ENCODE measurements around the gene GRK6.

Gene GRK6

DNA sequence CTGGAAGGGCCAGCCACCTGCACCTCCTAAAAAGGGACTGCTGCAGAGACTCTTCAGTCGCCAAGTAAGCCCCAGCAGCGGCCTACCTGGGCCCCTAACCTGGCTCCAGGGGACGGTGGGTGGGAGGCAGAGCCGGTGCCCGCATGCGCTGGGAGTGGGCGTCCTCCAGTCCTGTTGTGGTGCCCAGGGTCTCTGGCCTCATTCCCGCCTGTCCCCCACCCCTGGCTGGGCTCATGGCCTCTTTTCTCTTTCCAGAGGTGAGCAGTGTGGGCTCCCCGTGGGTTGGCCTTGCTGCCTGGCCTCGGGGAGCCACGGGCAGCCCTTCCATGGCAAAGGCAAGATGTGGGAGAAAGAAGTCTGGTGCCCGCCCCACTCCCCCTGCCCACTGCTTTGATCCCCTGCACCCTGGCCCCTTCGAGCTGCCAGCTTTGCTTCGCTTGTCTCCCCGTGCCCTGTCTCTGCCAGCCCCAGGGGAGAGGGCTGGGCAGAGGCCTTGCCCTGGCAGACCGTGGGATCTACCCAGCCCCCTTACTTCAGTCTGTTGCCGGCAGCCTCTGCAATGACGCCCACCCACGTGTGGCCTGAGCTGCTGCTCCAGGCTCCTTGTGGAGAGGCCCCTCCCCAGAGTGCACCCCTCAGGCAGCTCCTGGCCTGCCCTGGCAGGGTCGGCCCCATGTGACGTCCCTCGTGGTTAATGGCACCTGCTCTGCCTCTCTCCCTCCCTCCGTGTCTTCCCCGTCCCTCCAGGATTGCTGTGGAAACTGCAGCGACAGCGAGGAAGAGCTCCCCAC lies 14.7 kb downstream of the GRK6 start:
- DNase-seq = no peak

DNA sequence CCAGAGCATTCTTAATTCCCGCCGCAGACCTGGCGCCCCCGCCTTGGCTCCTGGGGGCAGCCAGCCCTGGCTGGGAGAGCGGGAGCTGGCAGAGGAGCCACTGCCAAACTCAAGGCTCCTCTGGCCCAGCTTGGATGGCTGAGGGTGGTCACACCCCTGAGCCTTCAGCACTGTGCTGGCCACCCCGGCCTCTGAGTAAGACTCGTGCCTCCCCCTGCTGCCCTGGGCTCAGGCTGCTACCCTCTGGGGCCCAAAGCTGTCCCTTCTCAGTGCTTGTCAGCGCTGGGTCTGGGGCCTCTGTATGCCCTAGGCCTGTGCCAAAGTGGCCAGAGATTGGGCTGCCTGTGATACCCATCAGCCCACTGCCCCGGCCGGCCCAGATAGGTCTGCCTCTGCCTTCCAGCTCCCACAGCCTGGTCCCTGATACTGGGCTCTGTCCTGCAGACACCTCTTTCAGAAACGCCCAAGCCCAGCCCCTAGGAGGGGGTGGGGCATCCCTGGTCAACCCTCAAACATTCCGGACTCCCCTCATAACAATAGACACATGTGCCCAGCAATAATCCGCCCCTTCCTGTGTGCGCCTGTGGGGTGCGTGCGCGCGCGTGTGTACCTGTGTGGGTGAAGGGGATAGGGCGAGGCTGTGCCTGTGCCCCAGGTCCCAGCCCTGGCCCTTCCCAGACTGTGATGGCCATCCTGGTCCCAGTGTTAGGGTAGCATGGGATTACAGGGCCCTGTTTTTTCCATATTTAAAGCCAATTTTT lies 15.8 kb downstream of the GRK6 start:
- no peak for DNase-seq

DNA sequence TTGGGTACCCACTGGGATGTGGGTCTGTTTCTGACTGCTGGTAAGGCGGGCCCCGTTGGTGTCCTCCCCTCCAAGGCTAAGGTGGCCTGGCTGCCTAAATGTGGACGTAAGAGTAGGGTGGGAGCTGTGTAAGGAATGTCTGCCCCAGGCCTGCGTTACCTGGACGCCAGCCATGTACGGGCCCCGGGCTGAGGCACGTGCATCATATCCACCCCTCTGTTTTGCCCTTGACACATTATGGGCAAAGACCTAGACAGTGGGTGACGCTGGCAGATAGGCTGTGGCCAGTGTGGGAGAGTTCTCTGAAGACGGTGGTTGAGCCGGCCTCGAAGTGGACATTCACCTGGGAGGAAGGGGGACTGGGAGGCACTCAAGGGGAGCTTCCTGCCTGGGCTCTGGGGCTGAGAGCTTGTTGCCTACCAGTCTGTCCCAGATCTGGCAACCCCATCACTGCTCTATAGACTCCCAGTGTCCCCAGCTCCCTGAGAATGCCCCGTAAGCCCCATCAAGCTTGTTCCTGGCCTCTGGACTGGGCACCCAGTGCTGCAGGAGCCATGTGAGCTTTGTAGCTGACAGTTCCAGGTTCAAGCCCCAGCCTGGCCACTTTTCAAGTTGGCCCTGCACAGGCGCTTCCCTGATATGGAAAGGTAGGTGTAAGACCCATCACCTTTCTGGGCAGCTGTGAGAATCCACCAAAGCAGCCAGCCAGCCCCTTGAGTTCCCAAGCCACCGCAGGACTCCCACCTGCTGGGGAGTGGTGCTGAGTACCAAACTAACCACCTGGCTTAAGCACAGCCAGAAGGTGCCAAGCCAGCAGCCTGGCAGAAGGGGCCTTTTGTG lies 16.9 kb downstream of the GRK6 start:
- DNase-seq = no peak

DNA sequence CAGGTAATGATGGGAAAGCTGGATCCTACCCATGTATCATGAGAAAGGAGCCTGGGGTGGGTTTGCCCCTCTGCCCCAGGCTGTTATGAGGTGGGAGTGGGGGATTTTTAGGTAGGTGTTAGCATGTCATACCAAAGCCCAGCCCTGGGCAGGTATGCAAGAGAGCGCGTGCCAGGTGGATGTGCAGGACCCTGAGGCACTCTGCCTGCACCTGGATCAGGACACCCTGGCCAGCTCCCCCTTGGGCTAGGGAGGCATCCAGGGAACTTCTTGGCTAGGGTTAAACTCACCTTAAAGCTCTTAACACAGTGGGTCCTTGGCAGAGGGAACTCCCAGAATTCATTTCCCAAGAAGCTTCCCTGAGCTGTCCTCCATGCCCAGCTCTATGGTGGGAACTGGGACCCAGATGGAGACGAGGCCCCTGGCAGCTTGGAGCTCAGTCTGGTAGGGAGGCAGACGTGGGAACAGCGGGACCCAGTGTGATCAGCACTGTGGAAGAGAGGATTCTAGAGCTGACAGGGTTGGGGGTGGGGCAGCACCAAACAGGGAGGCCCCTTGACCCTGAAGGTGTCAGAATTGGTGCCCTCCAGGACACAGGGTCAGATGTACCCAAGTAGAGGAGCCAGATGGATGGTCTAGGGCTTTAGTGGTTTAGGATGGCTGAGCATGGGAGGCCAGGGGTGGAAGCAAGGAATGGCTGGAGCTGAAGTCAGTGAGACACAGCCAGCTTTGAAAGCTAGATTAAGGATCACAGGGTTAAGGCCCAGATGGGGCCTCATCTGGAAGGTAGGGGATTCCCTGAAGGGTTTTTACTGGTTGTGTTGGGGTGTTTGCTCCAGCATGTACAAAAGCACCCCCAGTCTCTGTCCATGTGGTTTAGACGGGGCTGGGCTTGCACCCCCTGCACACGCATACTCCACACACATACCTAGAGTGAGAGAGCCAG lies 17.9 kb downstream of the GRK6 start:
- DNase-seq = peak in 3 of 6 experiments; percentile 21 to 48 (median 46)

DNA sequence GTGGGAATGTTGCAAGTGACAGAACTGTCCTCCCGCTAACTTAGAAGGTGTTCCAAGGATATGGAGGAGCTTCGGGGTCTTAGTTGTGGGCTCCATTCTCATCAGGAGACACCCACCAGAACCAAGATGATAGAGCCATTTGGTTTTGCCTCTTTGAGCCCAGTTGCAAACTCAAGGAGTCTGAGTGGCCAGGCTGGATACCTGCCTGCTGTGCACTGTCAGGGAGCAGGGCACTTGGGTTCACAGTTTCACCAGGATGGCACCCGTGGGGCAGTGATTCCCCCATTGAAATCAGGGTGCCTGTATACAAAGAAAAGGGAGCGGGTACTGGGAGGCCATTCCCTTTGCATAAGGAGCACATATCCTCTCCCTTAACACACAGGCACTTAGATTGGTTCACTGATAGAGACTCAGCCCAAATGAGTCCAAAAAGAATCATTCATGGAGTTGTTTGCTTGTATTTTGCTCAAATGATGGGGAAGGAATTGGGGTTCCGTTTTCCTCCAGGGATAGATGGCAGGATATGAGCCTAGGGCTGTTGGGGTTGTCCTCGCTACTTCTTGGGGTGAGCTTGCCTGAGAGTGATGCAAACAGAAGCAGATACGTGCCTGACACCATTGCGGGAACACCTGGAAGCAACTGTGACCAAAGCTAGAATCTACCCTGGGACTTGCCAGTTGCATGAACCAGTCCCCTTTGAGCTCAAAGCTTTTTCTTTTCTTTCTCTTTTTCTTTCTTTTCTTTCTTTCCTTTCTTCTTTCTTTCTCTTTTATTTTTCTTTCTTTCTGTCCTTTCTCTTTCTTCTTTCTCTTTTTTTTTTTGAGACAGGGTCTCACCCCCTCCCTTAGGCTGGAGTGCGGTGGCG lies 18.8 kb downstream of the GRK6 start:
- peak in 5 of 6 experiments; percentile 29 to 49 (median 37) for DNase-seq

DNA sequence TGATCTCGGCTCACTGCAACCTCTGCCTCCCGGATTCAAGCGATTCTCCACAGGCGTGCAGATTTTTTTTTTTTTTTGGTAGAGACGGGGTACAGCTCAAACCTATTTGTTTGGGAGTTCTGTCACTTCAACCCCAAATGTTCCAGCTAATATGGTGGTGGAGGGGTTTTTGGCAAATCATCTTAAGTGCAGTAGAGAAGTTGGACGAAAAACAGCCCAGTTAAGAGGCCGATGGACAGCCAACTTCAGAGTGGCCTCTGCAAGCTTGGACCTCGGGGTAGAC lies 19.4 kb downstream of the GRK6 start:
- peak in 1 of 6 experiments; percentile 30 for DNase-seq

DNA sequence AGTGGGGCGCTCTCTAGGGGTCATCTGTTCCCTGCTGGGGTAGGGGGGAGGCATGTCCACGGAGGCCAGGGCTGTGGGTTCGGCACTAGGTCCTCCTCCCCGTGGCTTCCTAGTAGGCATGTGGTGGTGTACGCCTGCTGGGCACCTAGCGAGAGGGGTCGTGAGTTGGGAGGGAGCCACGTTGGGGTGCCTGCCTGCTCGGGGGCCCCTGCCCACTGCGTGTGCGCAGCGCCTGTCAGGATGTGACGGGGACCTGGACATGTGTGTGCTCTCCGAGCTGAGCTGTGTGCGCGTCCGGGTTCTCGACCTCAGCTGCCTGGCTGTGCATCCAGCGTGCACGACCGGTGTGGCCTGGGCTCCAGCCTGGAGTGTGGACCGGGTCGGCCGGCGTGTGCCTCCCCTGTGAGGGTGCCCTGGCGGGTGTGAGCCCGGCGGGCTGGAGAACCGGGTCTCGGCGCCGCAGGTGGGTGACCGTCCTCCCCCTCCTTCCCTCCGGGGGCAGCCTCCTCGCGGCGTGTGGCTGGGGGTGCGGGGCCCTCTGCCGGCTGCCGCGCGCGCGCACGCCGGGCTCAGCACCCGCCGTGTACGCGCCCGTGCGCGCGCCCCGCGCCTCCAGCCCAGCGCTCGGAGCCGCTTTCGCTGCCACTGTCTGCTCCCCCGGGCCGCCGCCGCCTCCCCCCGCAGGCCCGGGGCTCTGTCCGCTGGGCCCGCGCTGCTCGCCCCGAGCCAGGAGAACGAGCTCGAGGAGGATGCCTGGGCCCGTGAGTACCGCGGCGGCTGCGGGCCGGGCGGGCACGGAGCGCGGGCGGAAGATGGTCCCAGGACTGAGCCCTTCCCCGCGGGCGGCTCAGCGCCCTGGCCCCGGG lies 20.0 kb downstream of the GRK6 start, which contains the start of gene PRR7:
Gene PRR7 (plus strand): TSS at position 615 of the 866 bp plus-strand sequence. CDS start 8,254 bp downstream, outside the sequence.
- peak; percentile 58 to 85 (median 74) for DNase-seq

DNA sequence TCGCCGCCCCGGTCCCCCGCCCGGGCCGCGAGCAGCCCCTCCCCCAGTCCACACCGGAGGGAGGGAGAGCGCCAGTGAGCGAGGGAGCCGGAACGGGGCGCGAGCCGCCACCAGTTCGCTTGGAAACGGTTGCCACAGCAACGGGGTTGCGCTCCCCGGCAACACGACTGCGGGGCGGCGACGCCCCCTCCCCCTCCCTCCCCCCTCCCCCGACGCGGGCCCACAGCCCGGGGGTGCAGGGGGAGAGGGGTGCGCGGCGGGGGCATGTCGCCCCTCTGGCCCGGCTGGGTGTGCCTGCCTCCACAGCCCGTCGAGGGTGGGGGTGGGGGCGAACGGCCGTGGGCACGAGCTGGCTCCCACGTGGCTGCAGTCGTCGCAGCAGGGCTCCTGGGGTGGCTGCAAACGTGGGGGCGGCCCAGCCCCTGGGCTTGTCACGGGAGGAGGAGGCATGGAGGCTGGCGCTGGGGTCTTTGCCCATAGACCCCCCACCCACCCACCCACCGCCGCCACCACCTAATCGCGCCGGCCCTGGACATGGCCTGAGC lies 20.7 kb downstream of the GRK6 start:
- DNase-seq = peak; percentile 70 to 81 (median 78)

DNA sequence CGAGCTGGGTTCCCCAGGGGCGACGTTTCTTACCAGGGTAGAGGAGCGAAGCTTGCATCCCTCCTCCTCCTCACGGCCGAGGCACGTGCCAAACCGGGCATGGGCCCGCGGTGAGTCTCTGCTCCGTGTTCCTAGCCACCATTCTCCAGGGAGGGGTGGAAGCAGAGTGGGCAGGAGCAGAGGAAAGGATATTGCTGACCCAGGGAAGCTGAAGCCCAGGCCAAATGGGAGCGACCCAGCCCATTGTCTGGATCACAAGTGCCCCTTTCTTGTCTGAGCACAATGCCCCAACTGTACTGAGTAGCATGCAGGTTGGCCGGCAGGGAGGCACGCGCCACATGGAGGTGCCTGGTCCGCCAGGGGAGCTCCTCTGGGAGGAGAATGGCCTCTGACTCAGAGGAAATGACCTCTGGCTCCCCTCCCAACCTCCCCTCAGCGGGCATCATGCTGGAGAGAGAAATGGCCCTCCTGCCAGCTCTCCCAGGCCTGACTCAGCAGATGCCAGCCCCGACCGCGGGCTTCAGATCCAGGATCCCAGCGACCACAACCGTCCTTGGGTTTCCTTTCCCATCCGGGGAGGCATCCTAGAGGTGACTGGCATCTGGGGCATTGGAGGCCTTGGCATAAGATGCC lies 21.3 kb downstream of the GRK6 start:
- DNase-seq = peak in 1 of 6 experiments; percentile 62

DNA sequence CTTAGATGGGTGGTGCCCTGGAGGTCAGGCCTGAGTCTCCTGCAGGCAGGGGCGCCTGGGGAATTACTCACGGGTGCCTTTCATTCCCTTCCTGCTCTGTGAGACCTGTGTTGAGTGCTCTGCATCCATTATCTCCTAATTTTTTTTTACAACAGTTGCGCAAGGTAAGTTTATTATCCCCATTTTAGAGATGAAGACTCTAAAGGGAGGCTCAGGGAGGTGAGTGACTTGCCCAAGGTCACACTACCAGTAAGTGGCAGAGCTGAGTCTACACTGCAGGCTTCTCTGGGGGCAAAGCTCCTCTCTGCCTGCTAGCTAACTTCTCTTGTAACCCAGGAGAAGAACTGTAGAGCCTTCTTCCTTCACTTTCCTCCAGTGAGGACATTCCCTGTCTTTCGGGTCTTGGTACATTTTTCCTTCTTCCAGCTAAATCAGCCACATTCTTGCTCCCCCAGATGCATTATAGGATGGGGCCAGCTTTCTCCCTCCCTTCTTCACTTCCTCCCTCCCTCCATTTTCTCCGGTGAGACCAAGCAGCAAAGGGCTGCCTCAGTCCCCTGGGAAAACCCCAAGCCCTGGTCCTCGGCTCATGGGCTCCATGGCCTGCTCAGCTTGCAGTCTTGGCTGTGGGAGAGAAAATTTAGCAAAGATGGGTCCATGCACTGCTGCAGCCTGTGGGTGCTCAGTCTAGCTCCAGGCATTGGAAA lies 21.9 kb downstream of the GRK6 start:
- DNase-seq = no peak

DNA sequence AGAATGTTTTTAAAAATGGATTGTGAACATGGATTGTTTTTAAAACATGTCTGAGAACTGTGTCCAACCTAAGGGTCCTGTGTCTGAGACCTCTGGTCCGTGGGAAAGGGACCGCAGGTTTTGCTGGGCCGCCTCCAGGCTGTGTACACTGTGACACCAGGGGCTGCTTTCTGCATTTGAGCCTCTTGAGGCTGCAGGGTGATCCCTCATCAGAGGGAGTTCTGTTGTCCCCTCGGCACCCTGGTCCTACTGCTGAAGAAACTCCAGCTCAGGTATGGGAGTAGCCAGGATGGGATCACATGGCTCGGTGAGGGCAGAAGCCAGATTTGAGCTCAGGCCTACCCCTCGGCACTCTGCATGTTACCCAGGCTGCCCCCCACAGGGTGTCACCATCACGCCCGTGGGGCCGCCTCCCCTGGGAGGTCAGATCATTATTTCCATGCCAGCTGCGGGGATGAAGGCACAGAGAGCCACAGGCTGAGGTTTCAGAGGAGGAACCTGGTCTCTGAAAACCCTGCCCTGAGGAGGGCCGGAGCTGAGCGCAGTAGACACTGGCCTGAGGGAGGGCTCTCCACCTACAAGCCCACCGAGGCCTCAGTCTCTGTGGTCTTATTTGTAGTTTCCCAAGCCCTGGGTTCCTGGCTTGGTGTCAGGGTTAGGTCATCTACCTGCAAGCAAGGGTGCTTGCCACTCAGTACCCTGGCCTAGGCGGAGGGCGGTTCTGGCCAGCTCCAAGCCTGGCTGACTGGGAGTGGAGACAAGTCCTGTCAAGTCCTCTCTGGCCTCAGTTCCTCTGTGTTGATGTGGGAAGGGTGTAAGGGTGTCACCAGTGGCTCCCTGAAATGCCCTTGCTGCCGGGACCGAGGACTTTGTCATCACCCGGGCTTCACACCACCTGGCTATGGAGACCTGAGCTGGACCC lies 22.9 kb downstream of the GRK6 start:
- DNase-seq = no peak

DNA sequence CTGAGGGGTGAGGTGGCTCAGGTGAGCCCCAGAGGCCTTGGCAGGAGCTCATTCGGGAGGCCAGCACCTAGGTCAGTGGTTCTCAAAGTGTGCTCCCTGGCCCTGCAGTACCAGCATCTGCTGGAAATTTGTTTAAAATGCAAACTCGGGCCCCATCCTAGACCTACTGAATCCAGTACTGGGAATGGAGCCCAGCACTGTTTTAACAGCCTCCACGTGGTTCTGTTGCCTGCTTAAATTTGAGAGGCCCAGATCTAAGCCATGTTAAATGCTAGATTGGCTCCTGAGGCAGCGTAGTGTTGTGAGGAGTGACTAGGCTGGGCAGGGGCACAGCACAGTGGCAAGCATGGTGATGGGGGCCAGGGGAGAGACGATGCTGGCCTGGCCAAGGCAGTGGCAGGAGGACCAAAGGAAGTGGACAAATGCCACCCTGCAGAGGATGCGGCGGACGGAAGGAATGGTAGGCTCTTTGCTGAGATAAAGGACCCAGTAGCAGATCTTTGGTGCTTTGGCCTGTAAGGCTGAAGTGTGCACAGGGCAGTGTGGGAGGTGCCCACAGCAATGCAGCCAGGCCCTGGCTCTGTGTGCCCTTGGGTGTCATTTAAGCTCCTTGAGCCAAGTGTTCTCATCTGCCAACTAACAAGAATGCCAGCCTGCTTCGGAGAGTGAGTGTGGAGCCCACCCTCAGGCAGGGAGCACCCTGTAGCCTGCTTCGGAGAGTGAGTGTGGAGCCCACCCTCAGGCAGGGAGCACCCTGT lies 24.4 kb downstream of the GRK6 start:
- no peak for DNase-seq

DNA sequence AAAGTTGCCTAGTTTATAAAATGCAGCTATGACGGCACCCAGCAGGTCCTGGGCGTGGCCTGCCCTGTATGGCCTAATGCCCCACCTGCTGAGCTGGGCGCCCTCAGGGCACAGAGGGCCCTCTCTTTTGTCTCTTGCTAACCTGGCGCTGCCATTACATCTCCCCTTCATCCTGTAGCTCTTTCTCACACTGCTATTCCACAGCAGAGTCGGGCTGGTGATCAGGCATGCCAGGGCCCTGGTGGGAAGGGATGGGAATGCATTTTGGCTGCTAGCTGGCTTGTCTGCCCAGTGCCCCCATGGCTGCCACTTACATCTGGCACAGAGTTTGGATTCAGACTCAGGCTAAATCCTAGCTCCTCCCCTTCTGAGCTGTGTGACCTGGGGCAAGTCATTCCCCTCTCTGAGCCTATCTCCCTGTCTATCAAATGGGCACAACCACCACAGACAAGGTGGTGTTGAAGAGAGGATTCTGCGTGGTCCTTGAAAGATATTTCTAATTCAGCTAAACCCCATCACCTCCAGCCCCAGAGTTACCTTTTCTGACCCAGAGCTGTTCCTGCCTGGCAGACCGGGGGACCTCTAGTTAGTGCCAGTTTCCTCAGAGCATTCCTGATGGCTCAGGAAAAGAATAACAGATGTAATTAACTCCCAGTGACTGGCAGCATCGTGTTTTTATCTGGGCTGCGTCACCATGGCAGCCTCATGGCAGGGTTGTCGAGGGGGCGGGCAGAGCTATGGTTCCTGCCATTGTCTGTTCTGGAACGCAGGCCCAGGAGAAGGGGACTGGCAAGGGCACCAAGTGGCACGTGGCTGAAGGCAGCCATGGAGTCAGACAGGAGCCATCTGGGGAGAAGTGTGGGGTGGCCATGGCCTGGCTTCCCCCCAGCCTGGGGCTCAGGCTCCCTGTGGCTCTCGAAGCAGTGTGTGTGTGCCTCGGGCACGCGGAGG lies 26.5 kb downstream of the GRK6 start:
- peak in 1 of 6 experiments; percentile 45 for DNase-seq

DNA sequence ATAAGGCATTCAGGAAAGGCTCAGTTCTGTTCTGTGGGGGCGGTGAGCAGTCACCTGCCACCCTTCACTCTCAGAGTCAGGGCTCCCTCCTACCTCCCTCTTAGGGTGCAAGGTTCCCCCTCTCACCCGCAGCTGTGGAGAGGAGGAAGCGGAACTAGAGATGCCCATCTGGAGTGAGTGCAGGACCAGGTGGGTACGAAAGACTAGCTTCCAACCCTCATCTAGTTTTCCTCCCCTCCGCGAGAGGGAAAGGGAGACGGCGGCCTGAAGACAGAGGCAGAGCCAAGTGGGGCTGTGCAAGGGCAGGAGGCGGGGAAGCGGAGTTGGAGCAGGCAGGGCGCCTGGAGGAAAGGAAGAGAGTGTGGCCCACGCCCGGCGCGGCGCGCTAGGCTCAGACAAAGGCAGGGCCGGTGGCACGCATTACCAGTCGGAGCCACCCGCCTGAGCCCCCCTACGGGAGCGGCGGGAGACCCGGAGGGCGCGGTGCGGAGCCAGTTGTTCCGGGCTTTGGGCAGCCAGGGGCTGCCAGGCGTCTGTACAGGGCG lies 27.4 kb downstream of the GRK6 start:
- DNase-seq = peak in 2 of 6 experiments; percentile 67 to 72

DNA sequence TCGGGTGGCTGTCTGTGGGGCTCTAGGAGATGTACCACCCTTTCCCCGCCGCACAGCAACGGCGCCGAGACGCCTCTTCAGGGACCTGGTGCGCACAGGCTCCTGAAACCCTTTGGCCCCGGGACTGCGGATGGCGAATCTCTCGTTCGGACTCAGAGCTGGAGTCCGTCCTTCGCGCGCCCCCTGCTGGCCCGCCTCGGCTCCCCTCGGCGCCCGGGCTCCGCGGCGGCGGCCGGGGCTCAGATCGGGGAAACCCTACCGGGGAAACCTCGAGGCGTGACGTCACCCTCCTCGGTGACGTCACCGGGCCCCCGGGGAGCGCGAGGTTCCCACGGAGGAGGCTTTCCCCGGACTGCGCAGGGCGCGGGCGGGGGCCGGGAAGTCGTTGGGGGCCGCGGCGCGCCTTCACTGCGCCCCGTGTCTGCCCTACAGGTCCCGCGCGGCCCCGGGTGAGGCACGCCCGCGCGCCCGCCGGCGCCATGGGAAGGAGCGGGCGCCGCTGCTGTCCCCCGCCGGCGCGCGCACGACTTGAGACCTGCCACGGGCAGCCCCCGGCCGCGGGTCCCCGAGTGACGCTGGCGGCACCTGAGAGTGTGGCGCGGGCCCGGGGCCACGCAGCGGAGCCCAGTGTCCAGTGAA lies 28.0 kb downstream of the GRK6 start:
- DNase-seq = peak; percentile 75 to 96 (median 92)
